Activated CD4-positive, alpha-beta T cell treated with anti-CD3 and anti-CD28 coated beads, Interleukin-10, Interleukin-2, amounts not matched to agents 100 ng/mL and 50 ng/mL, durations not matched to agents 16 hours and 8 hours (primary cell): ENCODE results near the gene PCDHGA10.
"Not testable (repeated sequence)": the region's sequence is repeated elsewhere in the genome, so short reads cannot be mapped to it uniquely, and the experiment has no call there.

Source experiments
- DNase-seq: peaks from one replicate; pipeline ENCODE4 v3.0.0-alpha.2; 2020

The PCDHGA10 gene

GRCh38 chr5:141393267-141393666, 19.5 kb upstream of the PCDHGA10 start:
- DNase-seq: no peak

GRCh38 chr5:141394401-141395187, 18.2 kb upstream of the PCDHGA10 start:
- not testable (repeated sequence) for DNase-seq

GRCh38 chr5:141397756-141398551, 14.8 kb upstream of the PCDHGA10 start, which contains the start of gene PCDHGB5:
Gene PCDHGB5 (plus strand): TSS chr5:141397947. CDS start chr5:141398128, 181 bp downstream.
- peak; percentile 52 for DNase-seq

- DNase-seq: no peak
Observed at GRCh38 chr5:141398608-141399007, 14.2 kb upstream of the PCDHGA10 start.

- DNase-seq: no peak
Observed at GRCh38 chr5:141399555-141400258, 13.1 kb upstream of the PCDHGA10 start.

- DNase-seq: no peak
Observed at GRCh38 chr5:141402553-141403243, 10.1 kb upstream of the PCDHGA10 start, which contains the start of gene PCDHGA9. Gene PCDHGA9 (plus strand): TSS chr5:141402778. CDS start chr5:141402953, 175 bp downstream.

GRCh38 chr5:141403387-141403786, 9.4 kb upstream of the PCDHGA10 start:
- DNase-seq: no peak

GRCh38 chr5:141407790-141408505, 4.8 kb upstream of the PCDHGA10 start, which contains the start of gene PCDHGB6:
Gene PCDHGB6 (plus strand): TSS chr5:141408021. CDS start chr5:141408203, 182 bp downstream.
- peak; percentile 36 for DNase-seq

GRCh38 chr5:141409598-141410306, 3.0 kb upstream of the PCDHGA10 start:
- DNase-seq: no peak

GRCh38 chr5:141411575-141411974, 1.2 kb upstream of the PCDHGA10 start:
- no peak for DNase-seq

GRCh38 chr5:141413540-141414069, 818 bp downstream of the PCDHGA10 start:
- no peak for DNase-seq

- not testable (repeated sequence) for DNase-seq
Observed at GRCh38 chr5:141414548-141415274, 1.9 kb downstream of the PCDHGA10 start.

GRCh38 chr5:141415275-141415618, 2.5 kb downstream of the PCDHGA10 start:
- not testable (repeated sequence) for DNase-seq

GRCh38 chr5:141417494-141418172, 4.8 kb downstream of the PCDHGA10 start, which contains the start of gene PCDHGB7:
Gene PCDHGB7 (plus strand): TSS chr5:141417677. CDS start chr5:141417860, 183 bp downstream.
- DNase-seq: peak; percentile 63

- DNase-seq: no peak
Observed at GRCh38 chr5:141419074-141419880, 6.5 kb downstream of the PCDHGA10 start.

GRCh38 chr5:141420855-141421488, 8.2 kb downstream of the PCDHGA10 start, which contains the start of gene PCDHGA11:
Gene PCDHGA11 (plus strand): TSS chr5:141421051. CDS start chr5:141421228, 177 bp downstream.
- DNase-seq: peak; percentile 59

GRCh38 chr5:141421489-141421855, 8.7 kb downstream of the PCDHGA10 start:
- no peak for DNase-seq
